Naive thymus-derived CD8-positive, alpha-beta T cell (primary cell): ENCODE measurements around the gene CPN2. TPM values are rescaled to one million over a fixed set of nuclear protein-coding genes. Genes with fewer than 3 reads are reported as not detected.

ENCODE experiments used
- ATAC-seq, 2 donors: fragments of 150-1000 bp; cut with Tn5 transposase in 1 of 2; sonication (Bioruptor Pico), chemical (Tn5 transposase) in 1 of 2; 1 replicate in 1 of 2; 2 replicates in 1 of 2; pipeline ENCODE4 v1.10.0; 2021; ENCODE audit warnings: mild to moderate bottlenecking in 2 of 2, moderate library complexity in 2 of 2
- POLR2A ChIA-PET: fragments of 350-600 bp; sonication (Branson Sonifier 250); formaldehyde crosslinking; loops from one replicate; lab custom pipeline; 2021; ENCODE audit warnings: antibody characterized with exemption; lab: Charles Lee
- DNase-seq, 10 donors: peaks; one replicate each; pipeline versions ENCODE4 v3.0.0 to v3.0.0-alpha.2; 2020 to 2022
- H3K27ac Mint-ChIP-seq, 10 donors: one replicate each; pipeline ENCODE4 v1.8.0; 2020 to 2022; ENCODE audit warnings: mild to moderate bottlenecking in 10 of 10, mixed read lengths in 10 of 10, moderate library complexity in 4 of 10, inconsistent platforms in 1 of 10
- H3K27me3 Mint-ChIP-seq, 5 donors: one replicate each; pipeline ENCODE4 v1.8.0; 2021 to 2022; ENCODE audit warnings: mixed read lengths in 5 of 5
- H3K36me3 Mint-ChIP-seq, 3 donors: one replicate each; pipeline ENCODE4 v1.8.0; 2020 to 2022; ENCODE audit warnings: mixed read lengths in 3 of 3, mild to moderate bottlenecking in 2 of 3, inconsistent platforms in 1 of 3
- H3K4me1 Mint-ChIP-seq, 4 donors: one replicate each; pipeline ENCODE4 v1.8.0; 2021 to 2022; ENCODE audit warnings: mixed read lengths in 4 of 4
- H3K4me3 Mint-ChIP-seq, 10 donors: one replicate each; pipeline ENCODE4 v1.8.0; 2020 to 2022; ENCODE audit warnings: mild to moderate bottlenecking in 10 of 10, mixed read lengths in 10 of 10, moderate library complexity in 6 of 10, inconsistent platforms in 1 of 10
- H3K9me3 Mint-ChIP-seq, 9 donors: one replicate each; pipeline ENCODE4 v1.8.0; 2020 to 2022; ENCODE audit warnings: mixed read lengths in 9 of 9, mild to moderate bottlenecking in 3 of 9, inconsistent platforms in 1 of 9, moderate library complexity in 1 of 9
- polyA plus RNA-seq, 3 donors: library from polyadenylated mRNA; unstranded; fragments of 300-500 nt; fragmentation: Illumina TruSeq; gene quantifications; one replicate each; pipeline ENCODE4 v1.2.3, GENCODE V29; 2021
- total RNA-seq, 8 experiments: library from RNA in 2 of 8; stranded (reverse) in 2 of 8; gene quantifications; one replicate each; pipeline ENCODE4 v1.2.3 and lab custom pipeline; 2021 to 2026

Gene CPN2
- total and polyA plus RNA-seq, 5 experiments from 2014 or later = not detected

DNA sequence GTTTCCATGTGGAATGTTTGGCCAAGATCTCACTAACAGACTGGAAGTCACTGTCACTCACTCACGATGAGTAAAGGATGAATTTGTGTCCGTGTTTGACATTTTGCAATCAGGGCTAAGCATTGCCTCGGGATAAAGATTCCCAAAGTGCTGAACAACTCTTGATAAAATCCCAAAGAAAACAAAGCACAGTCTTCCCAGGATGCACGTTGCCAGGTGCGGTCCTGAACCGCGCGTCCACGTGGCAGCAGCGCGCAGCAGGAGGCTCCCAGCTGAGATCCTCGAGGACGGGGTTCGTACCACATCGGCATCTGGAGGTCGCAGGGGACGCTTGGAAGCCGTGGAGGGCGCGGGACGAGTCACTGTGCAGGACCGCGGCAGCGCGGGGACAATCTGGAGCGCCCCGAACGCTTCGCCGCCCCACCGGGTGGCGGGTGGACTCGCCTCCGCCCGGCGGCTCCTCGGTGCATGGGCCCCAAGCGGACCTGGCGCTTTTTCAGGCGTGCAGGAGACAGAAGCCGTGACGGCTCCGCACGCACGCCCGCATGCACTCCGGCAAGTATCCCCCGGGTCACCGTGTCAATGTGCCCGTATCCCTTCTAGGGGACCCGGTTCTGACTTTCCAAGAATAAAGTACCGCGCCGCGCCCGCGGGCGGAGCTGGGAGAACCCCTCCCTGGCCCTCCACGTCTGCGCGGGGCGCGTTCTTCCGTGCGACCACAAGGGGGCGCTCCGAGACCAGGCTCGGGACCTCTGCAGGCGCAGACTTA, 17.7 kb downstream of the CPN2 start:
- ATAC-seq = peak; percentile 98
- H3K4me3 Mint-ChIP-seq = peak overlapping the region; percentile 36 to 84 (median 72)

DNA sequence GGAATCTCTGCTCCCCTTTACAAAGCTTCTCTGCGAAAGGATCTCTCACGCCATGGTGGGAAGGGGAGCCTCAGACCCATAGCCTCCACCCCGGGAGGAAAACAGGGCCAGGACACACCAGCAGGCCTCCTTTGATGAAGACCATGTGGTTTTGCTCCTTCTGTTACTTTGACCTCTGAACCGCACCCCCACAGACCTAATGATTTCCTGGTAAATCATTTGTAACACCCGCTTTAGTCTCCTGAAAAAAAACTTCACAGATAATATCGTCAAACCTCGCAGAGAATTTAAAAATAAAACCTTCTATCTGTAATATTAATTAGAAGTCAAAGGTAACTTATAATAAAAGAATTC, 18.3 kb downstream of the CPN2 start:
- H3K27me3 Mint-ChIP-seq = peaks cover 11 to 40% (median 22%) of the 10 kb centered on the region in 5 donors
- POLR2A ChIA-PET = interaction anchor here (1.4 kb wide), 1 partner anchor 64 kb away, joined by 5 read pairs; no protein-coding TSS in a partner anchor
- H3K9me3 Mint-ChIP-seq = no peaks in the 10 kb centered on the region
- peak overlapping the region in 9 of 10 donors; percentile 14 to 74 (median 57) for H3K4me3 Mint-ChIP-seq
- peaks cover 0 to 8% (median 5%) of the 10 kb centered on the region in 4 donors for H3K4me1 Mint-ChIP-seq
- no peak for ATAC-seq
- no peak for DNase-seq
- H3K36me3 Mint-ChIP-seq = no peaks in the 10 kb centered on the region
- no peak overlapping the region for H3K27ac Mint-ChIP-seq

More for the DNA sequence above, 17.7 kb downstream of the CPN2 start:
- Mint-ChIP-seq H3K36me3 (no peaks in the 10 kb centered on the region), H3K27me3 (peaks cover 11 to 40% (median 22%) of the 10 kb centered on the region in 5 donors), H3K4me1 (peaks cover 0 to 8% (median 5%) of the 10 kb centered on the region in 4 donors), H3K27ac (no peak overlapping the region), H3K9me3 (no peaks in the 10 kb centered on the region)
- peak; percentile 79 to 92 (median 90) for DNase-seq
- POLR2A ChIA-PET = interaction anchor here (1.4 to 2.2 kb wide), 2 partner anchors 64 to 69 kb away, joined by 5 to 10 read pairs; no protein-coding TSS in a partner anchor

DNA sequence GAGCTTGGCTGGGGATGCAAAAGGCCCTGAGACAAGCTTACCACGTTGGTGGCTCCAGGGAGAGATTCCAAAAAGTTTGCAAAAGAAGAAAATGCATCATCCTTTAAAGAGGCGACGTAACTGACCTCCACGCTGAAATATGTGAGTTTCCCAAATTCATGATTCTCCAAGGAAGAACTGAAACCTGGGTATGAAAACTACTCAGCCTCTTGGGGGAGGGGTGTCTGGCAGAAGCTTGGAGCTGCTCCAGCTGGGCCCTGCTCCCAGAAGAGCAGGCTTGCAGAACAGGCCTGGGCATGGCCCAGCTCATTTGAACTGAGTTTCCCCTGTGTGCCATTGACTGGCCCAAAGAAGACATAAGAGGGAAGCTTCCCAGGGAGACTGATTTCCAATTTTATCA, 20.5 kb downstream of the CPN2 start:
- H3K9me3 Mint-ChIP-seq = no peaks in the 10 kb centered on the region
- POLR2A ChIA-PET = no interaction called here
- no peak overlapping the region for H3K4me3 Mint-ChIP-seq
- peaks cover 11 to 27% (median 19%) of the 10 kb centered on the region in 5 donors for H3K27me3 Mint-ChIP-seq
- H3K4me1 Mint-ChIP-seq = peaks cover 0 to 8% (median 5%) of the 10 kb centered on the region in 4 donors
- H3K36me3 Mint-ChIP-seq = no peaks in the 10 kb centered on the region
- no peak overlapping the region for H3K27ac Mint-ChIP-seq
- DNase-seq = no peak
- ATAC-seq = no peak

DNA sequence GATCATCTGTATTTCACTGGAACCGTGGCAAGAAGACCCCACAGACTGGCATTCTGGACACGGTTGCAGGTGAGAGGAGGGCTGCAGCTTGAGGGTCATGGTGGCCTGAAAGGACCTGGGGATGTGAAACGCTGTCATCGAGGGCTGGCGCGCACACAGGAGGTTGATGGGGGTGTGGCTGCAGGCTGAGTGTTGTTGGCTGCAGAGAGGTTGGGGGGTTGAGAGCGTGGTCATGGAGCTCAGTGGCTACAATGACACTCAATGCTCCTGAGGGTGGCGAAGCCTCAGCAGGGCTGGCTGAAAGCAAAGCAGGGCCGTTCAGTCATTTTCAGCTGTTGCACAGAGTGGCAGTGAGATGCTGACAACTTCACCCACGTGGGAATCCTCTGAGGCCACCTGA, 21.0 kb downstream of the CPN2 start:
- Mint-ChIP-seq H3K27me3 (peaks cover 11 to 27% (median 16%) of the 10 kb centered on the region in 5 donors), H3K36me3 (no peaks in the 10 kb centered on the region), H3K27ac (no peak overlapping the region), H3K9me3 (no peaks in the 10 kb centered on the region), H3K4me3 (no peak overlapping the region), H3K4me1 (peaks cover 0 to 8% (median 5%) of the 10 kb centered on the region in 4 donors)
- POLR2A ChIA-PET = no interaction called here
- ATAC-seq (no peak), DNase-seq (no peak)

DNA sequence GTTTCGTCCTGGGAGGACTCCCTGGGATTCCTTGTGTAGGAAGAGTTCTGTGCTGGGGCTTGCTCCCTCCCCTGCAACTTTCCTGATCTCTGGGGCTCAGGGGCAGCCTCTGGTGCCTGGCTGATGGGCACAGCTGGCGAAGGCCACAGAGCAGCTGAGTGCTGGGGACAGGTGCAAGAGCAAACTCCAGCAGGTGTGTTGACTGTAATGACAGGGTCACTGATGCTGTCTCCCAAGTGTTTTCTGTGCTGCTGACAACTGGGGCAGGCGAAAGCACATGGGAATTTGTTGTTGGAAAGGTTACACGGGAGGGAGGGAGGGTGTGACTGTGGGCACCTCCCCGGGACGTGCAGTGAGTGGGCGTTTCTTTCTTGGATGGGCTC, 21.6 kb downstream of the CPN2 start:
- Mint-ChIP-seq H3K9me3 (no peaks in the 10 kb centered on the region), H3K27me3 (peaks cover 11 to 27% (median 16%) of the 10 kb centered on the region in 5 donors), H3K27ac (no peak overlapping the region), H3K36me3 (no peaks in the 10 kb centered on the region), H3K4me3 (no peak overlapping the region), H3K4me1 (peaks cover 0 to 8% (median 5%) of the 10 kb centered on the region in 4 donors)
- ATAC-seq (no peak), DNase-seq (no peak)
- POLR2A ChIA-PET = no interaction called here

DNA sequence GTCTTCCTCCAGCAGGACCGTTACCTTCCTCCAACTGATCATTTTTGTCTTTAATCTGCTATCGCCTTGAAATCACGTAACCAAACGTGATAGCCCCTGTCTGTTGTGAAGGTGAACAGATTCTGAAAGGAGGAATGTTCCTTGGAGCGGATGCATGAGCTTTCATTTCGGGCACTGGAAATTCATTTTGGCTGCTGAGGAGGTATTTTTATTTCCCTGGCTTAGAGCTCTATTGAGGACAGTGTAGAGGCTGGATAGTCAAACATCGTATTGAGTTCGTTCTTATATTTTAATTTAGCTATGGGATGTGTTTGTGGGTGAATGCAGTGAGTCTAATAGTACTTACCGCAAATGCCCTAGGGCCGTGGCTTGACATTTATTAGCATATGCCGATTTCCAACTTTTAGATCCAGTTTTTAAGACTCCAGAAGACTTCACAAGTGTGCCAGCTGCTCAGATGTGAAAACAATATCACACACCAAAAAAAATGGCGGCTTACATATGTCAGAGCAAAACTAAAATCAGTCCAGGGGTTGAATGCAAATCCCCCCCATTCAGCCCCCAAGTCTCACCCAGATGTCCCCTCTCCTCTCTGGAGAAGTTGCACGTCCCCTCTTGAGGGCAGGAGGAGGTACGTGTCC, 22.1 kb downstream of the CPN2 start:
- ATAC-seq (no peak), DNase-seq (no peak)
- Mint-ChIP-seq H3K4me3 (no peak overlapping the region), H3K9me3 (no peaks in the 10 kb centered on the region), H3K4me1 (peaks cover 0 to 7% (median 5%) of the 10 kb centered on the region in 4 donors), H3K27ac (peak overlapping the region in 1 of 10 donors; percentile 21), H3K36me3 (no peaks in the 10 kb centered on the region), H3K27me3 (peaks cover 10 to 25% (median 16%) of the 10 kb centered on the region in 5 donors)
- POLR2A ChIA-PET = no interaction called here

DNA sequence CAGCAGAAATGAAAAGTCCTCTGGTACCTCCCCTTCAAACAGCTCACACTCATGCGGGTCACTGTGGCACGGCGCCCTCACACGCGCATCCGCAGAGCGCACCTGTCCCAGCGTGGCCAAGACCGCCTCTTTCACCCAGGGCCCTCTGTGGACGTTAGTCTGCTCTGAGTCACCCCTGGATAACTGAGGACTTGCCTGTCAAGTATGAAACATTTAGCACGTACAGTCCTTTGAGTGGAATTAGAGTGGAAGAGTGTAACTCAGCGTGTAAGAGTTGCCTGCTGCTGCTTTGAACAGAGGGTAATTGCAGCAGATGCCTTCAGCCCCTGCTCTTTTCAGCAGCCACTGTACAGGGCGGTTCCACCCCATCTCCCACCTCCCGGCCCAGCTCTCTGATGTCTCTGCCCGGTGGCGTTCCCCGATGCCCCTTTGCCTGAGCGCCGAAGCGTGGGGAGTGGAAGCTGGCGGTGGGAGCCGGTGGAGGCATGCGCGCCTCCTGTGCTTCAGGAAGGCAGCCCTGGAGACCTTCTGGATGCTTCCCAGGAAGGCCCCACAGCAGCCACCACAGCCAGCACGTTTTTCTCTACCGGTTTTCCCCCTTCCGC, 23.0 kb downstream of the CPN2 start:
- no peaks in the 10 kb centered on the region for H3K9me3 Mint-ChIP-seq
- peak overlapping the region in 1 of 10 donors; percentile 21 for H3K27ac Mint-ChIP-seq
- H3K36me3 Mint-ChIP-seq = no peaks in the 10 kb centered on the region
- DNase-seq (peak in 4 of 10 donors; percentile 37 to 73 (median 42)), ATAC-seq (peak; percentile 23 to 43)
- POLR2A ChIA-PET = no interaction called here
- peak overlapping the region in 1 of 10 donors; percentile 58 for H3K4me3 Mint-ChIP-seq
- peaks cover 0 to 2% (median under 1%) of the 10 kb centered on the region in 4 donors for H3K4me1 Mint-ChIP-seq
- H3K27me3 Mint-ChIP-seq = peaks cover 7 to 19% (median 14%) of the 10 kb centered on the region in 5 donors

DNA sequence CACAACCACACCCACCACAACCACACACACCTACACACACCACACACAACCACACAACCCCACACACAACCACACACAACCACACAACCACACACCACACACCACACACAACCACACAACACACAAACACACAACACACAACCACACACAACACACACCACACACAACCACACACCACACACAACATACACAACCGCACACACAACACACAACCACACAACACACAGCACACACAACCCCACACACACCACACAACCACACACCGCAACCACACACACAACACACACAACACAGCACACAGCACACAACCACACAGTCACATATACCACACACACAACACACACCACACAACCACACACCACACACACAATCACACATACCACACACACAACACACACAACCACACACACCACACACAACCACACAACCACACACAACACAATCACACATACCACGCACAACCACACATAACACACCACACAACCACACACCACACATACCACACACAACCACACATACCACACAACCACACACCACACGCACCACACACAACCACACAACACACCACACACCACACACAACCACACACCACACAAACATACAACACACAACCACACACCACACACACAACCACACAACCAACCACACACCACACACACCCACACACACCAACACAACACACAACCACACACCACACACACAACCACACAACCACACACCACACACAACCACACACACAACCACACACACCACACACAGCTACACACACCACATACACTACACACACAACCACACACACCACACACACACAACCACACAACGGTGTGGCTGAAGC, 23.7 kb downstream of the CPN2 start:
- no peak for ATAC-seq
- Mint-ChIP-seq H3K9me3 (no peaks in the 10 kb centered on the region), H3K4me3 (no peak overlapping the region), H3K4me1 (peaks cover 0 to 5% (median 1%) of the 10 kb centered on the region in 4 donors), H3K27ac (no peak overlapping the region), H3K27me3 (peaks cover 2 to 13% (median 9%) of the 10 kb centered on the region in 5 donors), H3K36me3 (no peaks in the 10 kb centered on the region)
- peak in 4 of 10 donors; percentile 13 to 41 (median 18) for DNase-seq
- POLR2A ChIA-PET = no interaction called here

DNA sequence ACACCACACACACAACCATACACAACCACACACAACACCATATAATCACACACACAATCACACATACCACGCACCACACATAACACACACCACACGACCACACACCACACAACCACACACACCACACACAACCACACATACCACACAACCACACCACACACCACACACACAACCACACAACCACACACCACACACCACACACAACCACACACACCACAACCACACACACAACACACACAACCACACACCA, 24.2 kb downstream of the CPN2 start:
- H3K36me3 Mint-ChIP-seq = no peaks in the 10 kb centered on the region
- no peaks in the 10 kb centered on the region for H3K9me3 Mint-ChIP-seq
- H3K4me3 Mint-ChIP-seq = no peak overlapping the region
- no peak for ATAC-seq
- POLR2A ChIA-PET = no interaction called here
- H3K4me1 Mint-ChIP-seq = peaks cover 0 to 5% (median 2%) of the 10 kb centered on the region in 4 donors
- no peak overlapping the region for H3K27ac Mint-ChIP-seq
- DNase-seq = peak in 2 of 10 donors; percentile 27 to 35
- H3K27me3 Mint-ChIP-seq = peaks cover 2 to 13% (median 5%) of the 10 kb centered on the region in 5 donors

DNA sequence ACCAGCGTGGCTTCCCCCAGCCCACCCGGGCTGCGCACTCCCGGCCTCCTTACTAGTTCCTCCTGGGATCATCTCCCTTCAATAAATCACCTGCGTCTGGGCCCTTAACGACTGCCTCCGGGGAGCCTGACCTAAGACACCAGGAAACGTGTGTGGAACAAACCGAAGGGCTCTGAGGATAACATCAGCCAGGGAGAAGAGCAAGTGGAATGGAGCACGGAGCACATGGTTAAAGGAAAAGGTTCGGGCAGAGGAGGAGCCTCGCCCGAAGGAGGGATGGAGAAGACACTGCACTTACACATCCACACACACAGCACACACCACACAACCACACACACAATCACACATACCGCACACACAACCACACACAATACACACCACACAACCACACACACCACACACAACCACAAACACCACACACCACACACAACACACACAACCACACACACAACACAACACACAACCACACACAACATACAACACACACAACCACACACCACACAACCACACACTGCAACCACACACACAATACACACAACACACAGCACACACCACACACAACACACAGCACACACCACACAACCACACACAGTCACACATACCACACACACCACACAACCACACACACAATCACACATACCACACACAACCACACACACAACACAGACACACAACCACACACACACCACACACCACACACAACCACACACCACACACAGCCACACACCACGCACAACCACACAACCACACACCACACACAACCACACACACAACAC, 24.7 kb downstream of the CPN2 start:
- DNase-seq (peak in 2 of 10 donors; percentile 28 to 31), ATAC-seq (peak in 1 of 2 donors; percentile 16)
- H3K36me3 Mint-ChIP-seq = no peaks in the 10 kb centered on the region
- no peak overlapping the region for H3K27ac Mint-ChIP-seq
- H3K4me3 Mint-ChIP-seq = no peak overlapping the region
- no peaks in the 10 kb centered on the region for H3K9me3 Mint-ChIP-seq
- peaks cover 0 to 5% (median 2%) of the 10 kb centered on the region in 4 donors for H3K4me1 Mint-ChIP-seq
- POLR2A ChIA-PET = no interaction called here
- peaks cover 0 to 9% (median 0%) of the 10 kb centered on the region in 5 donors for H3K27me3 Mint-ChIP-seq

DNA sequence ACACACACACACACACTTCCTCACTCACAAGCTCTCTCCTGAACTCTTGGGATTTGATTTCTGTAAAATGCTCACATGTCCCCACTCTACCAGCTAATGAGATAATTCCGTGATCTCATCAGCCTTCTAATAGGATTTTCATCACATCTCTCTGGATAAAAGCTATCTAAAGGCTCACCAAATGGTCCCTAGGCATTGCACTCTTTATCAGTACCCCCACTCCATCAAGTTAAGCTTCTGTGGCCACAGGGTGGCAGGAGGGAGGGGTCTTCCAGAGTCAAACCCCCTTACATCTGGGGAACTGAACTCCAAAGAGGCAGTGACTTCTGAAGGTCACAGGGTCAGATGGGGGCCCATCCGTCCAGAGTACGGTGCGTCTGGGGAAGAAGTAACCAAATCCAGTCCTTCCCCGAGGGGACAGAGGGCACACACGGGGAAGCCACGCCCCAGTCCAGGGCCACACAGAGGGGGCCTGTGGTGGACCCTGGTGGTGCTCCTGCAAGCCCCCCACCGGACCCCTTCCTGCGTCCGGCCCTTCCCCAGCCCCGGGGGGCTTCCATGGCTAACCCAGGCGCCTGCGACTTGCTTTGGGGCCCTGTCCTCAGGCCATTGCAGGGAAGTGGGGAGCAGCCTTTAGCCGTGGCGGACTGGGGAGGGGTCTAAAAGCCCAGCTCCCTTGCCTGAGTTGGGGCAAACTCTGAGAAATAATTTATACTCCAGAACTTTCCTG, 25.5 kb downstream of the CPN2 start:
- no peak for DNase-seq
- POLR2A ChIA-PET = no interaction called here
- H3K27ac Mint-ChIP-seq = no peak overlapping the region
- peak overlapping the region in 1 of 10 donors; percentile 14 for H3K4me3 Mint-ChIP-seq
- peaks cover 0 to 5% (median 2%) of the 10 kb centered on the region in 4 donors for H3K4me1 Mint-ChIP-seq
- no peaks in the 10 kb centered on the region for H3K9me3 Mint-ChIP-seq
- H3K36me3 Mint-ChIP-seq = no peaks in the 10 kb centered on the region
- peaks cover 0 to 11% (median 4%) of the 10 kb centered on the region in 5 donors for H3K27me3 Mint-ChIP-seq
- ATAC-seq = no peak
